Retinal pigment epithelial cell (primary cell): Measurements from ENCODE around the gene SP3.

ENCODE experiments used
- DNase-seq: peaks from one replicate; pipeline ENCODE4 v3.0.0-alpha.2; 2010; ENCODE audit warnings: low read depth
- H3K4me3 ChIP-seq: 2 replicates; pipeline ENCODE4 v1.5.1; 2011; ENCODE audit warnings: mild to moderate bottlenecking, low read length, control low read depth, moderate library complexity
- CTCF ChIP-seq: conservative IDR thresholded peaks from 2 replicates; pipeline ENCODE4 v1.5.1; 2011; ENCODE audit warnings: low read depth, low read length, control low read depth, inconsistent platforms

The SP3 gene

GRCh38 chr2:173997269-173997668 lies 32.1 kb upstream of the SP3 start:
- DNase-seq, result no peak
- TF ChIP-seq CTCF, result no peak
- H3K4me3 ChIP-seq, result no peak overlapping the region

GRCh38 chr2:173996766-173997165 lies 31.6 kb upstream of the SP3 start:
- no peak overlapping the region for H3K4me3 ChIP-seq
- no peak for TF ChIP-seq CTCF

GRCh38 chr2:173993459-173993858 lies 28.3 kb upstream of the SP3 start:
- DNase-seq, result no peak
- no peak for TF ChIP-seq CTCF
- H3K4me3 ChIP-seq, result no peak overlapping the region

More at GRCh38 chr2:173996766-173997165, 31.6 kb upstream of the SP3 start:
- DNase-seq, result no peak

- TF ChIP-seq CTCF, result no peak
- no peak for DNase-seq
- no peak overlapping the region for H3K4me3 ChIP-seq
Measured at GRCh38 chr2:173991856-173992588, 26.8 kb upstream of the SP3 start.

GRCh38 chr2:173990970-173991819 lies 26.0 kb upstream of the SP3 start:
- H3K4me3 ChIP-seq, result no peak overlapping the region
- DNase-seq, result no peak
- TF ChIP-seq CTCF, result no peak

- H3K4me3 ChIP-seq, result no peak overlapping the region
- TF ChIP-seq CTCF, result no peak
- no peak for DNase-seq
Measured at GRCh38 chr2:173990245-173990644, 25.1 kb upstream of the SP3 start.

- H3K4me3 ChIP-seq, result no peak overlapping the region
- TF ChIP-seq CTCF, result no peak
Measured at GRCh38 chr2:173989884-173990215, 24.7 kb upstream of the SP3 start.

More at GRCh38 chr2:173989884-173990215, 24.7 kb upstream of the SP3 start:
- no peak for DNase-seq
